ENCODE results near the gene FBLN2.

GRCh38 chr3:13652728-13653127, 103.8 kb downstream of the FBLN2 start:
- TF ChIP-seq CTCF (IDR thresholded peaks at IDR 0.05), result no peak
- TF ChIP-seq EP300 (IDR thresholded peaks at IDR 0.05), result no peak
- no peak for TF ChIP-seq POLR2A (IDR thresholded peaks at IDR 0.05; ENCODE audit: low read depth)
- no peak for TF ChIP-seq POLR2AphosphoS5 (IDR thresholded peaks at IDR 0.05)

All from esophagus muscularis mucosa (tissue), 4 donors.